ENCODE measurements around the gene RASGRF1.

GRCh38 chr15:78916088-78916487 lies 174.5 kb downstream of the RASGRF1 start:
- TF ChIP-seq ZFX (IDR thresholded peaks at IDR 0.05), result no peak
- TF ChIP-seq CTCF (conservative IDR thresholded peaks at IDR 0.05), result no peak

All from C4-2B (cell line).